DMS 273 (cell line): ENCODE results near the gene PARD6G.
"Not testable (repeated sequence)": the region's sequence is repeated elsewhere in the genome, so short reads cannot be mapped to it uniquely, and the experiment has no call there.

ENCODE experiments used
- DNase-seq: peaks from one replicate; lab custom pipeline; 2025; ENCODE audit not compliant: unreplicated experiment; lab: John Stamatoyannopoulos, UW

The PARD6G gene

DNA sequence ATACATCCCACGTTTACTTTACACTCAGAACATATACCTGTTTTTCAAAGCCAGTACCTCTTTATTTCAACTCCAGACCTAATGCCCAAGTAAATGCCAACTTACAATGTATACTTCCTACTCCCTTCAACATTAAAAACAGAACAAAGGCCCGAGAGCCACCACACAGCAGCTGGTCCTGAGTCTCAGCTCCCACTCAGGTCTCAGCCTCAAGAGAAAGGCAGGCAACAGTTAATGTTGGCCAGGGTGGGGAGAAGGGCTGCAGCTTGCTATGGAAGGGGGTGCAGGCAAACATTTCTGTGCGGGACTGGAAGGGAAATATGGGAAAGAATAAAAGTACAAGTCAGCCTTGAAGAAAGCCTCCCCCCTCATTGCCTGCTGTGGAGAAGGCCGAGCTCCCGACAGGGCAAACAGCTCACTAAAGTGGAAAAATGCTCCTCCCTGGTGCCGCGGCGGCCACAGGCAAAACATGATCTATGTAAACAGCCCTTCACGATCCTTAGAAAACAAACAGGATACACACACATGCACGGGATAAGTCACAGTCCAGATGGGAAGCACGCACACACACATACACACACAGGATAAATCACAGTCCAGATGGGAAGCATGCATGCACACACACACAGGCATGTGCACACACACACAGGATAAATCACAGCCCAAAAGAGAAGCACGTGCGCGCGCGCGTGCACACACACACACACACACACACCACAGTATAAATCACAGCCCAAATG, 70.8 kb downstream of the PARD6G start:
- no peak for DNase-seq

DNA sequence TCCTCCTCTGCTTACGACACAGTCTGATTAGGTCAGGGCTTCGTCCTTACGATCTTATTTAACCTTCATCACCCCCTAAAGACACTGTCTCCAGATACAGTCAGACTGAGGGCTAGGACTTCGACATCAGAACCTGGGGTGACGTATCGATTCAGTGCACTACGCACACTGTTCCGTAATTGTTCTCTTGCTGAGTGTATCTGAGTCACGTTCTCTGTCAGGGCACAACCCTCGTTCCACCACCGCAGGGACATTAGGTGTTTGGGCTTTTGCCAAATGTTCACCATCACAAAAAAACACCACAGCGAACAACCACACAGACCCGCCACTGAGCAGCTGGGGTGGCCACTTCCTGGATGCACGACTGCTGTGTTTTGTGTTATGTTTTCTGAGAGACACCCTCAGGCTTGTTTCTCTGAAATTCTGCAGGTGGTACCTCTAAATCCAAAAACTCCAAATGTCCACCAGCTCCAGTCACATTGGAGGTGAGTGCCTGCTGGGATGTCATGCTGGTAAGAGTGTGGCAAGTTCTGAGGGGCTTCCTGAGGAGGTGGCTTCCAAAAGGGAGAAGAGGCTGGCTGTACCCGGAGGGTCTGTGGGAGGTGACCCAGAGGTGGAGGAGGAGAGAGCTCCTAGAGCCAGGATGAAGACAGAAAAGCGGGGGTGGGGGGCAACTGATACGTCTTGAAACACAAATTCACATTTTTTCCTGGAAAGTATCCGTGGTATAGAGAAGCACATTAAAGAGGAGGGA, 71.7 kb downstream of the PARD6G start:
- no peak for DNase-seq

DNA sequence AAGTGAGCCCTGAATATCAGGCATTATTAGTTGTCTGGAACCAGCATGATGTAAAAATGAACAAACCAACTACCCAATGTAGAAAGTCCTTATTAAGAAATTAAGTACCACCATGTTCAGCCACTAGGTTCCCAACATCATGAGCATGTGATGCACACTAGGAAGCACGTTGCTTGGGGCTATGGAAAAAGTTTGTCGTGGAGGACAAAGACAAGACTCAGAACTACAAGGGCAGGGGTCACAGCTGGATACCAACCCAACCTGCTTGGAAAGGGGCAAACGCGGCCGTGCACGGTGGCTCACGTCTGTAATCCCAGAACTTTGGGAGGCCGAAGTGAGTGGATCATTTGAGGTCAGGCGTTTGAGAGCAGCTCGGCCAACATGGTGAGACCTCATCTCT, 74.3 kb downstream of the PARD6G start:
- DNase-seq: no peak

DNA sequence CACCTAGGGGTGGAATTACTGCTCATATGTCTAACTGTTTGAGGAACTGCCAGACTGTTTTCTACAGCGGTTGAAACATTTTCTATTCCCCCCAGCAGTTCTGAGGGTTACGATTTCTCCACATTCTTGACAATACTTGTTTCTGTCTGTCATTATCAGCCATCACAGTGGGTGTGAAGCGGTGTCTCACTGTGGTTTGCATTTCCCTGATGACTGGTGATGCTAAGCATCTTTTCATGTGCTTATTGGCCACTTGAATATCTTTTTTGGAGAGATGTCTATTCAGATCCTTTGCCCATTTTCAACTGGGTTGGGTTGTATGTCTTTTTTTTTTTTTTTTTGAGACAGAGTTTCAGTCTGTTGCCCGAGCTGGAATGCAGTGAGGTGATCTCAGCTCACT, 75.3 kb downstream of the PARD6G start:
- DNase-seq: no peak

DNA sequence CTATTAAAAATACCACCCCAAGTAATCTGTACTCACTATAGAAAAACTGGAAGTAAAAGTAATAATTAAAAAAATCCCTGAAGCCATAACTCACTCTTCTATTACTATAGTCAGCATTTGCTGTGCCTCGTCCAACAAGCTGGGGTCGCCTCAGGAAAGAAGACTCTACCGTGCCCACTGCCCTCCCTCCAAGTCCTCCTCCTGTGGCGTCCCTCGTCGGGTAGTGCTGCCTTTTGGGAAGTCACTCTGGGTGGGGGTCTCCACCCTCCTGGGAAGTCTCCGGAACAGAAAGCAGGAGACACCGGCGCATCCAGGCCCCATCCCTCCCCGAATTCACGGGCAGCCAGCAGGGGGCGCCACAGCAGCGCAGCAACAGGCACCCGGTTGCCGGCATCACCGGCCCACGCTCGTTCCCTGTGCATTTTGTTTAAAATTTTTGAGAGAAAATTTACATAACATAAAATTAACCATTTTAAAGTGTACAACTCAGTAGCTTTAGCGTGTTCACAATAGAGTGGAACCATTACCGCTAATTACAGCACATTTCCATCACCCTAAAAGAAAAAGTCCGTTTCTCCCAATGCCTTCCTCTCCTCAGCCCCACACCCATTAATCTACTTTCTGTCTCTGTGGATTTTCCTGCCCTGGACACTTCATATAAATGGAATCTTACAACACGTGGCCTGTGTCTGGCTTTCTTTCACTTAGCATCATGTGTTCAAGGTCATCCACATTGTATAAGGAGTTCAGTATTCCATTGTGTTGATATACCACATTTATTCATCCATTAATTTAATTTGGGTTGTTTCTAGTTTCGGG, 76.1 kb downstream of the PARD6G start:
- no peak for DNase-seq

DNA sequence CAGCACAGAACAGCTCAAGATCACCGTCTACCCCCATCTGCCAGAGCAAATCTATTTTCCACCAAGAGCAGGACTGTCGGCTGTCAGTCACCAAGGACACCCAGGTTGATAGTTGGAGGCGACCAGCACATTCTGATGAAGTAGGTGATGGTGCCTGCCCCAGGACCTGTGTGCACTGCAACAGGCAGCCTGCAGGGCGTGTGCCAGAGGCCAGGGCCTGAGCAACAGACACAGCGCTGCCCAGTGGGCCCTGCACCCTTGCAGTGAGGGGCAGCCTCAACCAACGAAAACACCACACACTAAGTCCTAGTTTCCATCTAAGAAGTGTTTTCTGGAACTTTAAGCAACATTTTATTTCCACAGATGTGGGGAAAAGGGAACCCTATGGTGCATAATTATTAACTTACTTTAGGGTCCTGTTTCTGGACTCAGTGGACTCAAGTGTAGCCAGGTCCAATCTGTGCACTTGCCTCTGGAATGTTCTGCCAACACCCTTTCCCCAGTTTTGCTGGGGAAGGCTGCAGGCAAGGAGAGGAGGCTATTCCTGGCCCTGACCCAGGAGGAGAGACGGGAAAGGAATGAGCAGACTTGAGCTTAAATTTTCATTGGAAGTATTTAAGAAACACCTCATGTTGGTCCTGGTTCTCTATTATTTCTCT, 76.8 kb downstream of the PARD6G start:
- DNase-seq: no peak

DNA sequence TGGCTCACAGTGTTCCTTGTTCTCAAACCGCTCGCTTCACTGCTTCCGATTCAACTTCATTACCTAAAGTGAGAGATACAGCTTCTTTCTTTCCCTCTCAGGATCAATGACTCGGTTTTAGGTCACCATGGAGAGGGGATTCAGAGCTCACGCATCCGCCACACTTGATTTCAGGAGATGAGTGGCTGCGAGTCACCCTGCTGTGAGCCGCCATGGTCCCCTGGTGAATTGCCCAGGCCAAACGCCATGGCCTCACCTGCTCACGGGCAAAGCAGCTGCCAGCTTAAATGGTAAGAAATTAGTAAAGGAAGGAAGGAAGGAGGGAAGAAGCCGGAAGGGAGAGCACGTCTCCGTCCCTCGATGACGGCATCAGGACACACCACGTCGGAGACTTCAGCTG, 77.7 kb downstream of the PARD6G start:
- no peak for DNase-seq

DNA sequence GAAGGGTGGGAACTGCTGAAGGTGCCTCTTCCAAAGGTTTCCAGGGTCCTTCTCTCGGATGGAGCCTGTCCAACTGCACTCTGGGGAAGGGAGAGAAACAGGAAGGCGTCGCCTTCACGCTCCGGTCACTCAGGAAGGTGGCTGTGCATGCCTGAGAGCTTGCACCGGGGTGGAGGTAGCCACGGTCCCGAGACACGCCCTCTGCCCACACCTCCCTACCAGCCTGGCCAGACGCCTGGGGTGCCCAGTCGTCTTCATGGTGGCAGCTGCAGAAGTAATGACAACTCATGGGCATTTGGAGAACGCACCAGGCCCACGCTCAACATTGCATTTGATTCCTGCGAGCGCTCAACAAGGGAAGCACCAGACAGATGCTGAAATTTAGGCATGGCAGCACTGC, 78.3 kb downstream of the PARD6G start:
- no peak for DNase-seq

DNA sequence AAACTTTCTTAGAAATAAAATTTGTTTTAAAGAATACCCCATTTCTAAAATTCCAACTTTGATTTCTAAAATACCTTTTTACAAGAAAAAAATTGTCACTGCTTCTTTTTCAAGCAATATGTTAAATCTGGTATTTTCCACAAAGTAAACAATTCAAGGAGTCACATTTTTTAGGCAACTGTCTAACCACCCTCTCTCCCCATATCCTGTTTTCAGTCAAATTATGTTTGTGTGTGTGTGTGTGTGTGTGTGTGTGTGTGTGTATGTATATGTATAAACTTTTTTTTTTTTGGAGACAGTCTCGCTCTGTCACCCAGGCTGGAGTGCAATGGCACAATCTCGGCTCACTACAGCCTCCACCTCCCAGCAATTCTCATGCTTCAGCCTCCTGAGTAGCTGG, 79.0 kb downstream of the PARD6G start:
- DNase-seq: no peak

DNA sequence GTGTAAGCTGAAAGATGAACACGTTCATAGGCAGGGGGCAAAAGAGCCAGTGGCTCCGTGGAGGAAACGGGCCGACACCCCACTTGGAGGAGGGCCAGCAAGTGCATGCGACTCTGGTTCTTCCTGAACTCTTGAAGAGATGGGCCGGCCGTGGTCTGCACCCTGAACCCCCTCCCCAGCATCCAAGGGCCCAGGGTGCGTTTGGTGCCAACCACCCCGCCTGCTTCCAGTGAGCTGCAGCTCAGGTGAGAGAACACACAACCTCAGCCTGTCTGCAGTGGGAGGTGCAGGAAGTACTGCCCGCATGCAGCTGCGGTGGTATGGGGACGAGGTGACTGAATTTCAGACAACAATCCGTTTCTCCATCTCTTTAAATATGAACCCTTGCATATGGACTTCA, 79.4 kb downstream of the PARD6G start:
- no peak for DNase-seq

DNA sequence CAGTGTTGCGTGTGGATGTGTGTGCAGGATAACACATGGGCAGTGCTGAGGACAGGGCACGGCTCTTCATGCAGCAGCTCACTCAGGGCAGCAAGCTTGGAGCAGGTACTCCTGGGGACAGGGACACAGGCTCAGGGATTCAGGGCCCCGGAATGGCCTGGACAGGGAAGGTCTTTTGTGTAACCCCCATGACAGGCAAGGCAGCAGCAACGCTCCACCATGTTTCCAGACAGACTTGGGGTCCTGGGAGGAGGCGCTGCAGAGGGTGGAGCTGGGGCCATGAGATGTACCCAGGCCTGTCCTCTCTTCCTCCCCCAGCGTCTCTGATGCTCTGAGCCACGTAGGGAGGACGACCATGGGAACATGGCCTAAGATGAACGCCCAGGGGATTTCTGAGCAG, 80.0 kb downstream of the PARD6G start:
- no peak for DNase-seq

DNA sequence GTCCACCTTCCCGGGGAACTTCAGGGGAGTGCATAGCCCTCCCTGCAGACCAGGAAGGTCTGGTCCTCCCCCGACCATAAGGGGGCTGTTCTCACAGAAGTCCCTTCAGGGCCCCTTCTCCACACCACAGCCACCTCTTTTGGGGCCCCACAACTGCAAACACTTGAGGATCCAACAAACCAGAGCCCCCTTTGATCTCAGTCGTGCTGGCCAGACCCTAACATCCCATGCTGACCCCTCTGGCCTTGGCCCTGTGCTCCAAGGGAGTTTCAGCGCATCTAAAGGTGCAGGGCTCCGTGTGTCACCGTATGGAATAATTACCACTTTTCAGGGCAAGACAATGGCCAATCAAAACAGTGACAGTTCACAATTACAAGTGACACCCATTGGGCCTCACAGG, 80.6 kb downstream of the PARD6G start:
- DNase-seq: no peak

DNA sequence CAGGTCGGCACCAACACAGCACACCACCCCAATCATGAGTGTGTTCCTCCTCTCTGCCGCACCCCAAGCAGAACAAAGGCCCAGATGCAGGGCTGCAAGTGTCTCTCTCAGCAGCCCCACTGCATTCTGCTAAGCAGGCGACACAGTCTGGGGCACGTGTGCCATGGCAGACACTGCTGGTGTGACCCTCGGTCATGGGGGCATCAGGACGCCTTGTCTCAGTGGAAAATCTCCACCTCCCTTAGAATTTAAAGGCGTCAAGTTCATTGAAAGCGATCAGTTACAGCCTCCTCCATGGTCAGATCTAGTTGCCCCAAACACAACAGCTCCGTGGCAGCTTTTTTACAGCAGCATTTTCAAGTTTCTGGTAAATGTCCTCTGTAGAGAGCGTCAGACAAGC, 81.1 kb downstream of the PARD6G start:
- no peak for DNase-seq

DNA sequence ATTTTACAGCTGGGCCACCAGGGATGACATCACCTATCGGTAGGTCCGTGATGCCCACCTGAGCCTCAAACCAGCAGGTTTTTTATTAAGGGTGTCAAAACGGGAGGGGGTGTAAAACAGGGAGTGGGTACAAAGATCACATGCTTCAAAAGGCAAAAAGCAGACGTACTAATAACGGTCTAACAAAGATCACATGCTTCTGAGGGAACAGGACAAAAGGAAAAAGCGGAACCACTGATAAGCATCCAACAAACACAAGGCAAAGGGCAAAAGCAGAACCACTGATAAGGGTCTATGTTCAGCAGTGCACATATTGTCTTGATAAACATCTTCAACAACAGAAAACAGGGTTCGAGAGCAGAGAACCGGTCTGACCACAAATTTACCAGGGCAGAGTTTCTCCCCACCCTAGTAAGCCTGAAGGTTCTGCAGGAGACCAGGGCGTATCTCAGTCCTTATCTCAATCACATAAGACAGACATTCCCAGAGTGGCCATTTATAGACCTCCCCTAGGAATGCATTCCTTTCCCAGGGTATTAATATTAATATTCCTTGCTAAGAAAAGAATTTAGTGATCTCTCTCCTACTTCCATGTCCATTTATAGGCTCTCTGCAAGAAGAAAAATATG, 82.5 kb downstream of the PARD6G start:
- not testable (repeated sequence) for DNase-seq

DNA sequence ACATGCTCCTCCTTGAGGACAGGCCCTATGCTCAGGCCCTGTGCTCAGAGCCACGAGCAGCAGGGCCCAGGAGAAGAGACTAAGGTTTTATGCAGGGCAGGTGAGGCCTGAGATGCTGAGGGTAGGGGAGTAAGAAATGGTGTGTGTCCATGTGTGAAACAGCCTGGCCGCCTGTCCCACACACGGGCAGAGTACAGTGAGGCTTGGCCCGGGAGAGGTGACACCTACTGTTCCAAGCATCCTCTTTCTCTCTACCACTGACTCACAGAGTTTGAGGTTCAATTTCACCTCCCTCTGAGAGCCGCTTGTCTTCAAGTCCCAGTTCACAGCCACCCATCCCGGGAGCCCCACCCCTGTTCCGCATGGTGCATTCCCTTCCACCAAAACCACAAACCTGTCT, 84.1 kb downstream of the PARD6G start:
- DNase-seq: no peak

DNA sequence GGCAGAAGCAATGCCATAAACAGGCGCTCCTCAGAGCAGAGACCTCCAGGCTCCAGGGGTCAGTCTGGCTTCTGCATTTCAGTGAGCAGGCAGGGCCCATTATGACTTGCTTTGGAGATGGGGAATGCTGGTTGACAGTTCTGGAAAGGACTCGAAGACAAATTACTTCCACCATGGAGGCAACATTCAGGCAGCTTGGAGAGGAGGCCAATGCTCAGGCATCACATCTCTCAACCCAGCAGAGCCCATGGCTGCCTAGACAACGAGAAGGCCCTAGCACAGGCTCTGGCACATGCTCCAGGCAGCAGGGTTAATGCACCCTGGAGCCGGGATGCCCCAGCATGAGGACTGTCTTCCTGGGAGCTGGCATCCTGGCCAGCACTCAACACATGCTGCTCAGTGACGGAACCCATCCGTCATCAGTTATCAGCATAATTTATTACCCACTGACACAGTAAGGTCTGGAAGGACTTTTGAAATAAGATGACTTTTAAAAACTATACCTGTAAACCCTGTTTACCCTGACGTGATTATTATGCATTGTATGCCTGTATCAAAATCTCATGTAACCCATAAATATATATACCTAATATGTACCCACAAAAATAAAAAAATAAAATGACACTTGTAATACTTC, 85.4 kb downstream of the PARD6G start:
- no peak for DNase-seq

DNA sequence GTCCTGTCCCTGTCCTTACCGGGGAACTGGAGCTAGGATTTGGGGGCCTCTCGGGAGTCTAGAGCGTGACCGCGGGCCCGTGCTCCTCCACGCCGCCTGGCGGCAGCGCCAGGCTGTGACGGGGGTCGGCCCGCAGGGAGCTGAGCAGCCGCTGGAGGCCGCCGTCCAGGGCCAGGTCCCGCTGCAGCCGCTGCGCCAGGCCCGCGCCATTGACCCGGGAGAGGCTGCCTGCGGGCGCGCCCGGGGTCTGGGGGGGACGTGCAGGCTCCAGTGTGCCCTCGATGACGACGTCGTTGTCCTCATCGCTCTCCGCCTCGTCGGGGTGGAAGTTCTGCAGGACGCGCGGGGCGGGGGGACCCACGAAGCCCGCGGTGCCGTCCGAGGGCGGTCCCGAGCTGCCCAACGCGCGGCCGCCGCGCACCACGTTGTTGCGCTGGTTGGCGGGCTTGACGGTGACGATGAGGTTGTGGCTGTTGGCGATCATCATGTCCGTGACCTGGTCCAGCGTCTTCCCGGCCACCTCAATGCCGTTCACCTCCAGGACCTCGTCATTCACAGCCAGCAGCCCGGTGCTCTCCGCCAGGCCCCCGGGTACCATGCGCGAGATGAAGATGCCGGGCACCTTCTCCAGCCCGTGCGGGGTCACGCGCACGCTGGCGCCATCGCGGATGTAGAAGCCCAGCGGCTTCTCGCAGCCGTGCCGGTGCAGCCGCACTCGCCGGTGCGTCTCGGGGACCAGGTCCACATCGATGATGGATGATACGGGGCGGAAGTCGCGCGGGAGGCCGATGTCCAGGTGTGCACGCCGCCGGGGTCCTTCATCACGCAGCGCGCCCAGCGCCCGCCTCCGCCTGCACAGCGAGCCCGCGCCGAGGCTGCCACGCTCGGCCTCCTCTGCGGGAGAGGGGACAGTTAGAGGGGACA, 87.3 kb downstream of the PARD6G start:
- no peak for DNase-seq

DNA sequence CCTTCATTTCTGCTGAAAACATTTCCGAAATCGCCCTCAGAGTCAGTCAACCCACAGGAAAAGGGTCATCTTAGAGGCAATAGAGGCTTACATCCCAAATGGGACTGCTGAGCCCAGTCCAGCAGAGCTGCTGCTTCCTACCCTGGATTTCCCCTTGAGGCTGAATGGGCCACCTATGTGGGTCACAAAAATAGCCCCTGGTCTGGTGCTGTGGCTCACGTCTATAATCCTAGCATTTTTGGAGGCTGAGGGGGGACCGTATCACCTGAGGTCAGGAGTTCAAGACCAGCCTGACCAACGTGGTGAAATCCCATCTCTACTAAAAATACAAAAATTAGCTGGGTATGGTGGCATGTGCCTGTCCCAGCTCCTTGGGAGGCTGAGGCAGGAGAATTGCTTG, 88.9 kb downstream of the PARD6G start:
- no peak for DNase-seq

DNA sequence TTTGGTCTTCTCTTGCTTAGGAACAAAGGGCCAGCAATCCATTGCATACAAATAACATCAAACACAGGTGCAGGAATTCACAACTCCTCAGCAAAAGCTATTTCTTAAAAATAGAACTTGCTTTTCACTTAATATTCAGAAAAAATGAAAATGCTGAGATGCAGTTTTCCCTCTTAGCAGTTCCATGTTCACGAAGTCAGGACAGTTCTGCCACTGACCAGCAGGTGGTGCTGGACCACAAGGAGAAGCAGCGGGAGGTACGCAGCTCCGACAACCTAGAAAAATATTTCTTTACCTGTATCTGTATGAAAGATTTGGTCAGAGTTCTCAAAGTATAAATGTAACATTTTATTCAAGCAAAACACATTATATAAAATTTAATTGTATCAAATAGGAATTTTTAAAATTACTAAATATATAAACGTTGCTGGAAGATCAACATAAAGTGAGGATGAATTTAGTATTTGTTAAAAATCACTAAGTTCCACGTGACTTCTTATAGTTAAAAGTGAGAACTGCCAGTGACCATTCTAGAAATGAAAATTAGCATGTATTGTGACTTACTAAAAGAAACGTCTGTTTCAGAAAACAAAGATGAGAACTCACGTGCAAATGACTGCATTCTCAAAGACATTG, 89.5 kb downstream of the PARD6G start:
- peak; percentile 87 for DNase-seq
